HG03280 (cell line): Measurements from ENCODE around the gene THOP1.

Experiments
- ATAC-seq: cut with Tn5 transposase; IDR thresholded peaks from one replicate; pipeline ENCODE4 v1.9.1; 2021; ENCODE audit warnings: mild to moderate bottlenecking, moderate library complexity; ENCODE audit not compliant: unreplicated experiment

Gene THOP1

DNA sequence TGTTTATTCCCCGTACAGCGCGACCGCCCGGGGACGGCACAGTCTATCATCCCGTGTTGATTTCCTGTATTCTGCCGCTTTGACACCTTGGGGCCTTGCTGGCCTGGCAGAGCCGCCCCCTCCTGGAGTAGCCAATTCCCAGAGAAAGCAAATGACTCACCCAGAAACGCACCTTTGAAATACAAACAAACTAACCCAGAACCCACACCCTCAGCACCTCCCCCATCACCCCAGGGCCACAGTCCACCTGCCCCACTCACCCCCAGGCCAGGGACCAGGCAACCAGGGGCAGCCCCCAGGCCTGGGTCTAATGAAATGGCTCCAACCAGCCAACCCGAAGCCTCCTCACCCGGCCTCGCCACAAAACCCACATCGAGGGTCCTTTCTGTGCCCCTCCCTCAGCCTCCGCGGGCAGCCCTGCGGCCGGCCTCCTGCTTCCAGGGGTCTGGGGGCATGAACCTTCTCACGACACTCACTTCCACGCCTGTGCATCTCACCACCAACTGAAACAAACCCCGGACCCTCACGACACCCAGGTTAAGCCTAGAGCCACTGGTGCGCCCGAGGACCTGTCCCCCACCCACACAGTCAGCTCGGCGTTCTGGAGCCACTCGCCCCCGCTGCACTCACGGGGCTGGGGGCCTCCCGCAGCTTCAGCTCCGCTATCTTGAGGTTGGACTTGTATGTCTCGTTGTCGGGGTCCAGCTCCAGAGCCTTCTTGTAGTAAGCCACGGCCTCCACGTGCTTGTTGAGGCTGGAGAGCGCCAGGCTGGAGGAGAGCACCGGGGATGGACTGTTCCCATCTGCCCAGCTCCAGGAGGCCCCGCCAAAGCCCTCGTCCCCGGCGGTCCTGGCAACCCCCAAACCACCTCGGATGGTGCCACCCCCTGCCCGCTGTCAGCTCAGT, 23.2 kb upstream of the THOP1 start:
- no peak for ATAC-seq

DNA sequence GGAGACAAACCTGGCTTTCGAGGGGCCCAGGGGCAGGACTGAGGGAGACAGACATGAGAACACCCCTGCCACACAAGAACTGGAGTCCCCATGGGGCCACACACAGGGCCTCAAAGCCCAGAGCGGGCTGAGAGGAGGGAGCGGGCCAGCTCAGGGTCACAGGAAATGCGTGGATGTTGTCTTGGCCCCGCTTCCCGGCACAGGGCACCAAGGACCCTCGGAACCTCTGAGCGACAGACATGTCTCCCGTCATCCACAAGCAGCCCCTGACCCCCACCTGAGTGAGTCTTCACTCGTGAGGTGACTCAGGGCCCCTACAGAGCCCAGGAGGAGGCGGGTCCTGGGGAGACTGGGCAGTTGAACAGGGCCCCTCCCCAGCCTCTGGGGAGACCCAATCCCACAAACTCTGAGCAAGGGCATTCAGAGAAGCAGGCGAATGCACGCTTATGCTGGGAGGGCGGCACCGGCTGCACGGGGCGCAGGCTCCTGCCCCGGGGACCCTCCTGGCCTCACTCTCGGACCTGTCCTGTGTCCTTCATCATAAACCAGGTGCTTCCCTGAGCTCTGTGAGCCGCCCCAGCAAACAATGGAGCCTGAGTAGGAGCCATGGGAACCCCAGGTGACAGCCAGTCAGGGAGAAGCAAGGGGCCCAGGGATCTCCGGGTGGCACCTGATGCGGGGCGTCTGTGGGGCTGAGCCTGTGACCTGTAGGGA, 22.4 kb upstream of the THOP1 start:
- ATAC-seq = no peak

GRCh38 chr19:2763687-2764086, 21.6 kb upstream of the THOP1 start:
- no peak for ATAC-seq

DNA sequence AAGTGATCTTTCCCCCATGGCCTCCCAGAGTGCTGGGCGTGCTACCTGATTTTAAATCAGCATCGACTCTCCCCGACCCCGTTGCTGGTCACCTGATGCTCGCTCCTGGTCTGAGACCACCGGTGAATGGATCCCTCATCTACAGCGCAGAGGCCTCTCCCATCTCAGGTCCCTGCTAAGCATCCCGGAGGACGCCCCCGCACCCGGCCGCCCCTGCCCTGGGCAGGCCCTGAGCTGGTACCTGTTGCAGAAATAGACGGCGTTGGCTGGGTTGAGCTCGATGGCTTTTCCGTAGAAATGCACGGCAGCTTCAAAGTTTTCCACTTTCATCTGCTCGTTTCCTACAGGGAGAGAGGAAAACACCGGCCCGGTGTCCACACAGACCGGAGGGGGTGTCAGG, 20.4 kb upstream of the THOP1 start:
- ATAC-seq = no peak

- no peak for ATAC-seq
These were observed 19.9 kb upstream of the THOP1 start for GRCh38 chr19:2765376-2765775.

- ATAC-seq = no peak
These were observed 18.5 kb upstream of the THOP1 start for GRCh38 chr19:2766594-2767372.

GRCh38 chr19:2767688-2768087, 17.6 kb upstream of the THOP1 start:
- ATAC-seq = no peak

DNA sequence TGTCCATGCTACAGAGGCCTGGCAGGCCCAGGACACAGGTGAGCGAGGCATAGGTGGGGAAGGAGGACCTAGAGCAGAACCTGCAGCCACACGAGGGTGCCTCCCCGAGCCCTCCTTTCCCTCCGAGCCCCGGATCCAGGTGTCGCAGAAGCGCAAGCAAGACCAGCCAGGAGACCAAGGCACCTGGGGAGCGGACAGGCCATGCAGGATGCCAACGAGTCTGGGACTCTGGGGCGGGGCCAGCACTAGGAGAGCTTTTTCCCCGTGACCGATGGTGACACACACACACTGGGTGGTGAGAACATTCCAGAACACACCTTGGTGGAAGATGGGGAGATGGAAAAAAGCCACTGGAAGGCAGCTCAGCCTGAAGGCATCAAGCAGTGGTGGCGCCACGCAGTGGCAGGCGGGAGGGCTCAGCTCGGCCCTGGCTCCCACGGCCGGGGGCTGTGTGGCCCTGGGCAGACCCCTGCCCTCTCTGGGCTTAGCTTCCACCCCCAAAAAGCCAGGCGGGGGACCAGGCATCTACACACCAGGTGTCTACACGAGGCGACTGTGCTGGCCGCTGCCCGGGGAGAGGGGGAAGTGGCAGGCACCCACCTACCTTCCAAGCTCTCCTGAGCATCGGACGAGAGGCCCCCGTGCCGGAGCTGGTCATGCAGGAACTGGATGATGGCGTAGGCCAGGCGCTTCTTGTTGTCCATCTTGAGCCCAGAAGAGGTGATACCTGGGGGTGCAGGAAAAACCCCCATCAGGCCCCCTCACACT, 16.8 kb upstream of the THOP1 start:
- ATAC-seq = no peak

GRCh38 chr19:2769218-2769617, 16.1 kb upstream of the THOP1 start:
- no peak for ATAC-seq

DNA sequence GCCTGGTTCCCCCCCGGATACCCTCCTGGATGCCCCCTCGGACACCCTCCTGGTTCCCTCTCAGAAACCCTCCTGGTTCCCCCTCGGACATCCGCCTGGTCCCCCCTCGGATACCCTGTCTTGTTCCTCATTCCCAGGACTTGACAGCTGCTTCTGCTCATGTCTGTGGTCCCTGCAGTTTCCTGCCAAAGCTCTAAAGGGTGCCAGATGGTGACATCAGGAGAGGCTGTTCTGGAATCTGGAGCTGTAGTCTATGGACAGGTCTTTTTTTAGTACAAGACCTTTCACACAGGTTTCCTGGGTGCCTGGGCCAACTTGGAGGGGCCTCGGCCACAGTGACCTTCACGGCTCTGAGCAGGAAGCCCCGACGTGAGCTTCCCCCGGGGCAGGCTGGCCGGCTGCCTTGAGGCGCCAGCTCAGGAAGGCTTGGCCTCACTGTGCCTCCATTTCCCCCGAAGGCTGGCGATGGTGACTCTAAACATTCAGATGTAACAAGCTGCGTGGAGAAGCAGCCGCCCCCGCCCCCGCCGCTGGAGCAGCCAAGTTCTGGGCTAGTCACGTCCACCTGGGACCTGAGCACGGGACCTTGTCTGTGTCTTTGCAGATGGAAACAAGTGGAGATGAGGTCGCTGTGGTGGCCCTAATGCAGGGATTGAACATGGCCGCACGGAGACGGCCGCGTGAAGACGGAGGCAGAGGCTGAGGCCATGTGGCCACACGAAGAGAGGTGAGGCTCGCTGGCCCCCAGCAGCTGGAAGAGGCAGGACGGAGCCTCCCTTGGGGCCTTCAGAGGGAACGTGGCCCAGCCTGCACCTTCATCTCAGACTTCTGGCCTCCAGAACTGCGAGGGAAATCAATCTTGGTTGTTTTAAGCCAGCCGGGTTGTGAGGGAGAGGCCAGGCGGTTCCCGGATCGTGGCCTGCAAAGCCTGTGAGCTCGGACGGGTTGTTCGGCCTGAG, 15.0 kb upstream of the THOP1 start:
- no peak for ATAC-seq

- no peak for ATAC-seq
These were observed 13.3 kb upstream of the THOP1 start for GRCh38 chr19:2771786-2772674.

GRCh38 chr19:2774083-2774679, 11.1 kb upstream of the THOP1 start:
- no peak for ATAC-seq

- no peak for ATAC-seq
These were observed 10.2 kb upstream of the THOP1 start for GRCh38 chr19:2774953-2775555.

GRCh38 chr19:2775556-2776430, 9.5 kb upstream of the THOP1 start:
- ATAC-seq = no peak

DNA sequence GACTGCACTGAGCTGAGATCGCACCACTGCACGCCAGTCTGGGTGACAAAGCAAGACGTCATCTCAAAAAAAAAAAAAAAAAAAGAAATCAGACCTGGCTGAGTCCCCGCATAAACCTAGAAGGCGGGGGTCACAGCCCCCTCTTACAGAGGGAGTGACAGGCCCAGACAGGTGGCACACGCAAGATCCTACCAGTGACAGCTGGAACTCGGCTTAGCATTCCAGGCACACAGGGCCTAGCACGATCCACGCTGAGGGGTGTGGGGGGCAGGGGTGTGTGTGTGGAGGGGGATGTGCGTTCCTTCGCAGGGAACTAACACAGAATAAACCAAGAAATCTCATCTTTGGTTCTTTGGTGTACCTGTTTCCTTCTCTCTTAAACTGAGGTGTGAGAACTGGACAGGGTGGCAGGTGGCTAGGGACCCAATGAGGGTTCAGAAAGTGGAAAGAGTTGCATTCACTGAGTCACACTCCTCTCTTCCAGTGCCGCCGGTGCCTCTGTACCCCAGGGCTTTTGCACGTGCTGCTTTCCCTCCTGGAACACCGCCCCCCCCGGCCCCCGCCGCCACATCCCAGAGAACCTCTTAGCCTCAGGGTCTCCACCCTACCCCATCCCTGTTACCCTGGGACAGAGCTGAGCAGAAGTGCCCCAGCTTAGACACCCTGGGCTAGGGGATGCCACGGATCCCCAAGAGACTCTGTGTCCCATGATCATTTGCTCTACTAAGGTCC, 7.2 kb upstream of the THOP1 start:
- no peak for ATAC-seq

- ATAC-seq = no peak
These were observed 6.1 kb upstream of the THOP1 start for GRCh38 chr19:2779121-2779740.
